ENCODE results near the gene ZSCAN29.

ZSCAN29 gene

DNA sequence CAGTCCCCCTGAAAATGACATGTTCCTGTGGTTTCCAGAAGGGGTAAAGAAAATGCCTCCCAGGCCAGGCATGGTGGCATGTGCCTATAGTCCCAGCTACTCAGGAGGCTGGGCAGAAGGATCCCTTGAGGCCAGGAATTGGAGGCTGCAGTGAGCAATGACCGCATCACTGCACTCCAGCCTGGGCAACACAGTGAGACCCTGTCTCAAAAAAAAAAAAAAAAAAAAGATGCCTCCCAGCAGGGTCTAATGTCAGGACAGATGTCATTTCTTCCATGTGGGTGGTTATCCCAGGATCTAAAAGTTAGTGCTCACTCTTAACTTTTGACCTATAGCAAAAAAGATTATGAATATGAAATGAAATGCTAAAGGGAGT lies 53.9 kb downstream of the ZSCAN29 start:
- Histone ChIP-seq H3K27ac (ENCODE audit: low read depth, low read length) (no peak overlapping the region), H3K36me3 (ENCODE audit: control insufficient read depth in 1 of 2, insufficient read depth in 2 of 2, low read length in 2 of 2) (no peaks in the 10 kb centered on the region), H3K9ac (ENCODE audit: low read depth in 1 of 2, low read length in 2 of 2) (no peak overlapping the region), H3K9me3 (ENCODE audit: control insufficient read depth in 1 of 2, low read length in 2 of 2) (no peaks in the 10 kb centered on the region), H3K4me3 (ENCODE audit: low read depth in 1 of 2, low read length in 2 of 2) (no peak overlapping the region), H3K27me3 (ENCODE audit: control insufficient read depth in 1 of 2, insufficient read depth in 2 of 2, low read length in 2 of 2) (no peaks in the 10 kb centered on the region), H3K4me1 (ENCODE audit: control insufficient read depth in 1 of 2, insufficient read depth in 2 of 2, low read length in 2 of 2) (no peaks in the 10 kb centered on the region)

DNA sequence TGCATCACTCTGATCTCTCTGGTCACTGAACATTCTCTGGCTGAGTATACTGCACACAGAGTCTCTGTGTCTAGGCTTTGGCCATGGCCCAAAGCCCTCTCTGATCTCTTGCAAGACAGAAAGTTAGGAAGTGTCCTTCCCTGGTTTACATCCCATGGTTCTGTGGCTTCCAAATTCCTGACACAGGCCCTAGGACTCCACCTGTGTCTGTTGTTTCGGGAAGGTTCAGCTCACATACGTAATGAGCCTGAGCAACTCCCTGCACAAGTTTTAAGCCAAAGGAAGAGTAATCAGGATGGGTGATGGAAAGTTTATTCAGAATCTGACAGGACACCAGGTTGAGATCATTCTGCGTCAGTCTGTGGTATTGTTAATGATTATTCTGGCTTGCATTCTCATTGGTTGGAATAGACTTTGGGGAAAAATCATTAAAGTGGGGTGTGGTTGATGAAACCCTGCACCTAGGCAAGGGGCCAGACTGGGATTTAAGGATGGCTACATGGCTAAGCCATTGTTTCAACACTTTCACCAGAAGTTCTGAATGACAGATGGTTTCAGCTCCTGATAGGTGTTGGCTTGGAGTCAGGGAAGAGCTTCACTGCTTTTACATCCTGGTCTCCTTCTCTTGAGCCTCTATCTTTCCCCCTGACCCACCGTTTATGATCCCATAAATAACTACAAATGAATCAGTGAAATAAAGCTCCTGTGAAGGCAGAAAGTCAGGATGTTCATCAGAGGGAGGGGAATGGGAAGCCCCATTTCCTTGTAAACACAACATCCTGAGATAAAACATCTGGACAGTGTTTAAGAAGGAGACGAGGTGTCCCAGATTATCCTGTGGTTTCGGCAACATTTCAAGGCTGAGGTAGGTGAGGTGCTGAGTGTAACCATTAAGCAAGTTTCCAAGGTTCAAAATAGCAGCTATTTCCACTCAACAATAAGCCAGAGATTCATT lies 54.5 kb downstream of the ZSCAN29 start:
- Histone ChIP-seq H3K27me3 (ENCODE audit: control insufficient read depth in 1 of 2, insufficient read depth in 2 of 2, low read length in 2 of 2) (no peaks in the 10 kb centered on the region), H3K4me3 (ENCODE audit: low read depth in 1 of 2, low read length in 2 of 2) (no peak overlapping the region)

DNA sequence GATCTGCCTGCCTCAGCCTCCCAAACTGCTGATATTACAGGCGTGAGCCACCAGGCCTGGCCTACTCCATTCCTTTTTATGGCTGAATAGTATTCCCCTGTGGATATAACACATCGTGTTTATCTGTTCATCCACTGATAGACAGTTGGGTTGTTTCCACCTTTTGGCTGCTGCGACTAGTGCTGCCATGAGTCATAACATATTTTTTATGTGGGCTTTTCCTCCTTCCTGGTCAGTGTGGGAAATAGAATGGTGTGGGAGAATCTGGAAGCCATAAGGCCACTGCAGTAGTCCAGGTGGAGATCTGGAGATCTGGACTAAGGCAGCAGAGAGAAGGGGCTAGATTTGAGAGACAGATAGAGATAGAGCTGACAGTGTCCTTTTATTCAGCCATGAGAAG lies 56.7 kb downstream of the ZSCAN29 start:
- Histone ChIP-seq H3K4me1 (ENCODE audit: control insufficient read depth in 1 of 2, insufficient read depth in 2 of 2, low read length in 2 of 2) (no peaks in the 10 kb centered on the region), H3K9me3 (ENCODE audit: control insufficient read depth in 1 of 2, low read length in 2 of 2) (no peaks in the 10 kb centered on the region), H3K36me3 (ENCODE audit: control insufficient read depth in 1 of 2, insufficient read depth in 2 of 2, low read length in 2 of 2) (no peaks in the 10 kb centered on the region), H3K27ac (ENCODE audit: low read depth, low read length) (no peak overlapping the region), H3K9ac (ENCODE audit: low read depth in 1 of 2, low read length in 2 of 2) (no peak overlapping the region), H3K27me3 (ENCODE audit: control insufficient read depth in 1 of 2, insufficient read depth in 2 of 2, low read length in 2 of 2) (peaks cover 0 to 9% of the 10 kb centered on the region in 2 donors), H3K4me3 (ENCODE audit: low read depth in 1 of 2, low read length in 2 of 2) (no peak overlapping the region)

More for the DNA sequence above, 54.5 kb downstream of the ZSCAN29 start:
- Histone ChIP-seq H3K9ac (ENCODE audit: low read depth in 1 of 2, low read length in 2 of 2) (no peak overlapping the region), H3K36me3 (ENCODE audit: control insufficient read depth in 1 of 2, insufficient read depth in 2 of 2, low read length in 2 of 2) (no peaks in the 10 kb centered on the region), H3K9me3 (ENCODE audit: control insufficient read depth in 1 of 2, low read length in 2 of 2) (no peaks in the 10 kb centered on the region), H3K27ac (ENCODE audit: low read depth, low read length) (no peak overlapping the region), H3K4me1 (ENCODE audit: control insufficient read depth in 1 of 2, insufficient read depth in 2 of 2, low read length in 2 of 2) (no peaks in the 10 kb centered on the region)

DNA sequence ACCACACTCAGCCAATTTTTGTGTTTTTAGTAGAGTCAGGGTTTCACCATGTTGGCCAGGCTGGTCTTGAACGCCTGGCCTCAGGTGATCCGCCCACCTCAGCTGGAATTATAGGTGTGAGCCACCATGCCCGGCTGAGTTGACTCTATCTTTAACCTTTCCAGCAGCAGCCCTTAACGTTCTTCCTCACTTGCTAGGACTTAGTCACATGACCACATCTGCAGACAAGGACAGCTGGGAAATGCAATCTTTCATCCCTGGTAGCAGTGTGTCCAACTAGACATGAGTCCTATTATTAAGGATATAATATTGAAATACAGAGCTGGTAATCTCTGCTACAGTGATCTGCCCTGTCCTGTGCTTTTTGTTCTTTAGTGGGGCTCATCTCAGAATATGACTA lies 58.5 kb downstream of the ZSCAN29 start:
- no peak overlapping the region for H3K27ac ChIP-seq (ENCODE audit: low read depth, low read length)
- H3K9me3 ChIP-seq (ENCODE audit: control insufficient read depth in 1 of 2, low read length in 2 of 2) = no peaks in the 10 kb centered on the region
- no peak overlapping the region for H3K9ac ChIP-seq (ENCODE audit: low read depth in 1 of 2, low read length in 2 of 2)
- H3K27me3 ChIP-seq (ENCODE audit: control insufficient read depth in 1 of 2, insufficient read depth in 2 of 2, low read length in 2 of 2) = peaks cover 0 to 9% of the 10 kb centered on the region in 2 donors
- H3K4me1 ChIP-seq (ENCODE audit: control insufficient read depth in 1 of 2, insufficient read depth in 2 of 2, low read length in 2 of 2) = no peaks in the 10 kb centered on the region
- H3K36me3 ChIP-seq (ENCODE audit: control insufficient read depth in 1 of 2, insufficient read depth in 2 of 2, low read length in 2 of 2) = no peaks in the 10 kb centered on the region
- no peak overlapping the region for H3K4me3 ChIP-seq (ENCODE audit: low read depth in 1 of 2, low read length in 2 of 2)
